ENCODE results near the gene SART3. TPM values are rescaled to one million over a fixed set of nuclear protein-coding genes. Genes with fewer than 3 reads are reported as not detected.

SART3 gene
- total RNA-seq, 2 donors from 2014 or later: 33.4 to 44.4 TPM

- H3K27ac ChIP-seq: no peak overlapping the region
- no peaks in the 10 kb centered on the region for H3K27me3 ChIP-seq
- peaks cover 0 to 3% of the 10 kb centered on the region in 2 donors for H3K4me1 ChIP-seq
- H3K4me3 ChIP-seq: no peak overlapping the region
- DNase-seq (ENCODE audit: low spot score): no peak
- H3K9me3 ChIP-seq: no peaks in the 10 kb centered on the region
- TF ChIP-seq, protein P1, sequence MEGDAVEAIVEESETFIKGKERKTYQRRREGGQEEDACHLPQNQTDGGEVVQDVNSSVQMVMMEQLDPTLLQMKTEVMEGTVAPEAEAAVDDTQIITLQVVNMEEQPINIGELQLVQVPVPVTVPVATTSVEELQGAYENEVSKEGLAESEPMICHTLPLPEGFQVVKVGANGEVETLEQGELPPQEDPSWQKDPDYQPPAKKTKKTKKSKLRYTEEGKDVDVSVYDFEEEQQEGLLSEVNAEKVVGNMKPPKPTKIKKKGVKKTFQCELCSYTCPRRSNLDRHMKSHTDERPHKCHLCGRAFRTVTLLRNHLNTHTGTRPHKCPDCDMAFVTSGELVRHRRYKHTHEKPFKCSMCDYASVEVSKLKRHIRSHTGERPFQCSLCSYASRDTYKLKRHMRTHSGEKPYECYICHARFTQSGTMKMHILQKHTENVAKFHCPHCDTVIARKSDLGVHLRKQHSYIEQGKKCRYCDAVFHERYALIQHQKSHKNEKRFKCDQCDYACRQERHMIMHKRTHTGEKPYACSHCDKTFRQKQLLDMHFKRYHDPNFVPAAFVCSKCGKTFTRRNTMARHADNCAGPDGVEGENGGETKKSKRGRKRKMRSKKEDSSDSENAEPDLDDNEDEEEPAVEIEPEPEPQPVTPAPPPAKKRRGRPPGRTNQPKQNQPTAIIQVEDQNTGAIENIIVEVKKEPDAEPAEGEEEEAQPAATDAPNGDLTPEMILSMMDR (IDR thresholded peaks at IDR 0.05): no peak
- peaks cover 58% of the 10 kb centered on the region for H3K36me3 ChIP-seq
Observed at GRCh38 chr12:108538616-108539195, 22.3 kb downstream of the SART3 start.

DNA sequence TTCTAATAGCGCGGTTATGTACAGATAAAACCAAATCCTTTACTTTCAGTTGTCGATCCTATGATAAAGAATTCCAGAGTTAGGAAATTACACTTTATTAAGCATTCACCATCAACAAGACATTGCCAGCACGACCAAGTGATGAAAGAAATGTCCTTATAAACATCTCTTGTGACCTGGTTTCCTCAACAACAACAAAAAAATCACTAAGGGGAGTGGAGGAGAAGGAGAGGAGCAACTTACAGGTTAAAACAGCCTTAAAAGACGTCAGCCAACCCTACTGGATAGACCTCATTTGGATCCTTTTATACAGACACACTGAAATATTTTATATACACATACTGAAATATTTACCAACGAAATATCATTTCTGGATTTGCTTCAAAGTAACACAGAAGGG is 22.8 kb downstream of the SART3 start:
- DNase-seq (ENCODE audit: low spot score): no peak
- Histone ChIP-seq H3K36me3 (peaks cover 53% of the 10 kb centered on the region), H3K27ac (no peak overlapping the region), H3K27me3 (no peaks in the 10 kb centered on the region), H3K4me3 (no peak overlapping the region), H3K9me3 (no peaks in the 10 kb centered on the region), H3K4me1 (peaks cover 0 to 3% of the 10 kb centered on the region in 2 donors)
- TF ChIP-seq, protein P1 (IDR thresholded peaks at IDR 0.05): no peak

- TF ChIP-seq, protein P1 (IDR thresholded peaks at IDR 0.05): no peak
- no peak overlapping the region for H3K27ac ChIP-seq
- no peaks in the 10 kb centered on the region for H3K9me3 ChIP-seq
- no peaks in the 10 kb centered on the region for H3K27me3 ChIP-seq
- H3K36me3 ChIP-seq: peaks cover 92% of the 10 kb centered on the region
- H3K4me3 ChIP-seq: no peak overlapping the region
- H3K4me1 ChIP-seq: no peaks in the 10 kb centered on the region
- no peak for DNase-seq (ENCODE audit: low spot score)
Observed at GRCh38 chr12:108531929-108532848, 28.8 kb downstream of the SART3 start.

GRCh38 chr12:108530161-108530560 is 30.8 kb downstream of the SART3 start:
- H3K27me3 ChIP-seq: no peaks in the 10 kb centered on the region
- H3K9me3 ChIP-seq: no peaks in the 10 kb centered on the region
- H3K36me3 ChIP-seq: peaks cover 92% of the 10 kb centered on the region
- TF ChIP-seq, protein P1 (IDR thresholded peaks at IDR 0.05): no peak
- no peaks in the 10 kb centered on the region for H3K4me1 ChIP-seq
- H3K4me3 ChIP-seq: no peak overlapping the region
- no peak overlapping the region for H3K27ac ChIP-seq
- DNase-seq (ENCODE audit: low spot score): no peak

GRCh38 chr12:108527166-108527496 is 33.8 kb downstream of the SART3 start:
- H3K9me3 ChIP-seq: no peaks in the 10 kb centered on the region

More at GRCh38 chr12:108527166-108527496, 33.8 kb downstream of the SART3 start:
- H3K4me1 ChIP-seq: no peaks in the 10 kb centered on the region
- TF ChIP-seq, protein P1 (IDR thresholded peaks at IDR 0.05): no peak
- no peaks in the 10 kb centered on the region for H3K27me3 ChIP-seq
- peaks cover 97% of the 10 kb centered on the region for H3K36me3 ChIP-seq
- no peak for DNase-seq (ENCODE audit: low spot score)
- no peak overlapping the region for H3K27ac ChIP-seq
- H3K4me3 ChIP-seq: no peak overlapping the region

Measured in right atrium auricular region (tissue), 2 donors.